Prostate gland (tissue), 2 donors: ENCODE results near the gene RNF144A.

ENCODE experiments used
- POLR2A ChIP-seq: fragments of 450-650 bp; IDR thresholded peaks from one replicate; pipeline ENCODE4 v1.6.1; 2016; ENCODE audit warnings: antibody characterized with exemption, mild to moderate bottlenecking
- POLR2AphosphoS5 ChIP-seq: sonication (generic); formaldehyde crosslinking; IDR thresholded peaks from one replicate; pipeline ENCODE4 v1.6.1; 2017; ENCODE audit warnings: antibody characterized with exemption
- TF ChIP-seq, protein P1 (sequence below), 4 experiments: fragments of 200-600 bp in 2 of 4; fragments of 450-650 bp in 2 of 4; sonication (generic) in 2 of 4; IDR thresholded peaks; 1 replicate in 3 of 4; 2 replicates in 1 of 4; pipeline ENCODE4 v1.5.1; 2016 to 2019; ENCODE audit warnings: antibody characterized with exemption in 4 of 4, mild to moderate bottlenecking in 2 of 4, moderate library complexity in 2 of 4

DNA sequence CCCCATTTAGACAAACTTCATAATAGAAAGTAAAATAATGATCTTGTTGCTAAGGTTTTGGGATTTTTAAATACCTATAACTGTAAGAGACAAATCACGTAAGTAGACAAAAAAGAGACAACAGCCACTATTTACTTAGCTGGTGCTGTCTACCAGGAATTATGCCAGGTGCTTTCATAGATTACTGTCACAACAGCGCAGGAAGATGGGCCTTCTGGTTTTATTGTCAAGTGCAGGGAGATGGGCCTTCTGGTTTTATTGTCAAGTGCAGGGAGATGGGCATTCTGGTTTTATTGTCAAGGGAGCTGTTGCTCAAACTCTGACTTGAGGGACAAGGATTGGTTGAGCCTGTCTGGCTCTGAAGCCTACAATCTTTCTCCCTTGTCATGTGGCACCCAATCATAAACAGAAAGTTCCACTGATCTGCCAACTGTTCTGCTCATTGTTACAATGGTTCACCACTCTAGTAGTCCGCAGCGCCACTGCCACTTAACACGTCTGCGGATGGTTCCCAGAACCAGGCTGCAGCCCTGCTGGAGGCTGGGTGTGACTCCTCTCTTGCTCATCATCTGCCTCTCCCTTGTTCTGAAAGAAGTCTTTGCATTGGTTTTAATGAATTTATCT, 95.0 kb downstream of the RNF144A start:
- TF ChIP-seq, protein P1, sequence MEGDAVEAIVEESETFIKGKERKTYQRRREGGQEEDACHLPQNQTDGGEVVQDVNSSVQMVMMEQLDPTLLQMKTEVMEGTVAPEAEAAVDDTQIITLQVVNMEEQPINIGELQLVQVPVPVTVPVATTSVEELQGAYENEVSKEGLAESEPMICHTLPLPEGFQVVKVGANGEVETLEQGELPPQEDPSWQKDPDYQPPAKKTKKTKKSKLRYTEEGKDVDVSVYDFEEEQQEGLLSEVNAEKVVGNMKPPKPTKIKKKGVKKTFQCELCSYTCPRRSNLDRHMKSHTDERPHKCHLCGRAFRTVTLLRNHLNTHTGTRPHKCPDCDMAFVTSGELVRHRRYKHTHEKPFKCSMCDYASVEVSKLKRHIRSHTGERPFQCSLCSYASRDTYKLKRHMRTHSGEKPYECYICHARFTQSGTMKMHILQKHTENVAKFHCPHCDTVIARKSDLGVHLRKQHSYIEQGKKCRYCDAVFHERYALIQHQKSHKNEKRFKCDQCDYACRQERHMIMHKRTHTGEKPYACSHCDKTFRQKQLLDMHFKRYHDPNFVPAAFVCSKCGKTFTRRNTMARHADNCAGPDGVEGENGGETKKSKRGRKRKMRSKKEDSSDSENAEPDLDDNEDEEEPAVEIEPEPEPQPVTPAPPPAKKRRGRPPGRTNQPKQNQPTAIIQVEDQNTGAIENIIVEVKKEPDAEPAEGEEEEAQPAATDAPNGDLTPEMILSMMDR (IDR thresholded peaks at IDR 0.05): no peak
- peak; percentile 40 for TF ChIP-seq POLR2AphosphoS5
- TF ChIP-seq POLR2A: no peak
